Effector memory CD4-positive, alpha-beta T cell (primary cell): ENCODE results near the gene SIL1.

ENCODE experiments used
- DNase-seq, 3 donors: peaks; one replicate each; pipeline ENCODE4 v3.0.0-alpha.2; 2020
- H3K27ac ChIP-seq: 2 replicates; pipeline ENCODE4 v1.7.0; 2013; ENCODE audit warnings: mild to moderate bottlenecking, low read length, moderate library complexity; ENCODE audit not compliant: insufficient read depth, poor library complexity, severe bottlenecking
- H3K27me3 ChIP-seq: replicated peaks from 2 replicates; pipeline ENCODE4 v1.7.0; 2013; ENCODE audit warnings: mild to moderate bottlenecking, low read length; ENCODE audit not compliant: insufficient read depth, control insufficient read depth, poor library complexity, severe bottlenecking
- H3K36me3 ChIP-seq: 2 replicates; pipeline ENCODE4 v1.7.0; 2013; ENCODE audit warnings: mild to moderate bottlenecking, low read length, moderate library complexity; ENCODE audit not compliant: control insufficient read depth, insufficient read depth
- H3K4me1 ChIP-seq: 2 replicates; pipeline ENCODE4 v1.7.0; 2013; ENCODE audit warnings: low read length, mild to moderate bottlenecking; ENCODE audit not compliant: control insufficient read depth, insufficient read depth, poor library complexity, severe bottlenecking
- H3K4me3 ChIP-seq: 2 replicates; pipeline ENCODE4 v1.7.0; 2013; ENCODE audit warnings: low read length, low read depth, mild to moderate bottlenecking; ENCODE audit not compliant: insufficient read depth, poor library complexity, severe bottlenecking
- H3K9me3 ChIP-seq: 2 replicates; pipeline ENCODE4 v1.7.0; 2013; ENCODE audit warnings: mild to moderate bottlenecking, low read length, moderate library complexity; ENCODE audit not compliant: control insufficient read depth

The SIL1 gene

DNA sequence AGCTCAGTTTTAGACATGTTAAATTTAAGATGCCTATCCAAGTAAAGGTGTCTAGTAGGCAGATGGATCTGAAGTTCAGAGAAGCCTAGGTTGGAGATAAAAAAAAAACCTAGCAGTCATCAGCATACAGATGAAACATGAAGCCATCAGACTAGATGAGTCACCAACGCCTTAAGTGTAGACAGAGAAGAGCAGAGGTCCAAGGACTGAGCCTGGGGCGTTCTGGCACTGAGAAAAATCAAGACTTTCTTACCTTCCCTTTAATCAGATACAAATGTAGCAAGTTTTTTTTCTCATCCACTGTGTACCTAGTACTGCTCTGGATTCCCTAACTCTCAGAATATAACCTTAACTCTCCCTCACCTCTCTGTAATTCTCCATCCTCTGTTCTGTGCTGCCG, 97.3 kb downstream of the SIL1 start:
- Histone ChIP-seq H3K27ac (no peak overlapping the region), H3K4me3 (no peak overlapping the region), H3K36me3 (no peaks in the 10 kb centered on the region)

DNA sequence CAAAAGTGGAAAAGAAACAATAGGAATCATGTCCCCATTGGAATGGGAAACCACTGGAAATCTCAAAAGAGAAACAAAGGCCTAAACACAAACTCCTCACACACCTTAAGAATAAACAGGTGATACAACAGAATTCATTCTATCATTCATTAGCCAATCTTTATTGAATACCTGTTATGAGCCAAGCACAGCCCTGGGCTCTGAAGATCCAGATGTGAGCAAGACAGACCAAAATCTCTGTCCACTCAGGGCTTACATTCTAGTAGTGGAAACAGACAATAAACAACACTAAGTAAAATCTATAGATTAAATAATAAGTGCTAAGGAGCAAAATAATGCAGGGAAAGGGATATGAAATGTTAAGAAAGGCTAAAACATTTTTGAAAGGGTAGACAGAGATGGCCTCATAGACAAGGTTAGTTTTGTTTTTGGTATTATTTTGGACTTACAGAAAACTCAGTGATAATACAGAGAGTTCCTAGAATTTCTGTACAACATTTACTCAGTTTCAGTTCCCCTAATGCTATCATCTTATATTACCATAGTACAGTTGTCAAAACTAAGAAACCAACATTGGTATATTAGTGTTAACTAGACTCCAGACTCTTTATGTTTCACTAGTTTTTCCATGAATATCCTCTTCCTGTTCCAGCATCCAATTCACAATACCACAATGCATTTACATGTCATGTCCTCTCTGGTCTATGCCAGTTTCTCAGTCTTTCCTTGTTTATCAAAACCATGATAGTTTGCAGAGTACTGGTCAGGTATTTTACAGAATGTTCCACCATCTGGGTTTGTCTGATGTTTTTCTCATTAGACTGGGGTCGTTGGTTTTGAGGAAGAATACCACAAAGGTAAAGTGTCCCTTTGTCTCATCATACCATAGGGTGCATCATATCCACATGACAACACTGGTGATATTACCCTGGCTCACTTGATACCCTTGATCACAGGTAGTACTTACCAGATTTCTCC, 103.7 kb downstream of the SIL1 start:
- no peak overlapping the region for H3K4me3 ChIP-seq
- no peaks in the 10 kb centered on the region for H3K36me3 ChIP-seq
- H3K27ac ChIP-seq = no peak overlapping the region
- no peaks in the 10 kb centered on the region for H3K4me1 ChIP-seq
- no peaks in the 10 kb centered on the region for H3K9me3 ChIP-seq
- DNase-seq = no peak
- no peaks in the 10 kb centered on the region for H3K27me3 ChIP-seq

More for the DNA sequence above, 97.3 kb downstream of the SIL1 start:
- no peaks in the 10 kb centered on the region for H3K4me1 ChIP-seq
- no peak for DNase-seq
- H3K9me3 ChIP-seq = no peaks in the 10 kb centered on the region
- H3K27me3 ChIP-seq = no peaks in the 10 kb centered on the region

DNA sequence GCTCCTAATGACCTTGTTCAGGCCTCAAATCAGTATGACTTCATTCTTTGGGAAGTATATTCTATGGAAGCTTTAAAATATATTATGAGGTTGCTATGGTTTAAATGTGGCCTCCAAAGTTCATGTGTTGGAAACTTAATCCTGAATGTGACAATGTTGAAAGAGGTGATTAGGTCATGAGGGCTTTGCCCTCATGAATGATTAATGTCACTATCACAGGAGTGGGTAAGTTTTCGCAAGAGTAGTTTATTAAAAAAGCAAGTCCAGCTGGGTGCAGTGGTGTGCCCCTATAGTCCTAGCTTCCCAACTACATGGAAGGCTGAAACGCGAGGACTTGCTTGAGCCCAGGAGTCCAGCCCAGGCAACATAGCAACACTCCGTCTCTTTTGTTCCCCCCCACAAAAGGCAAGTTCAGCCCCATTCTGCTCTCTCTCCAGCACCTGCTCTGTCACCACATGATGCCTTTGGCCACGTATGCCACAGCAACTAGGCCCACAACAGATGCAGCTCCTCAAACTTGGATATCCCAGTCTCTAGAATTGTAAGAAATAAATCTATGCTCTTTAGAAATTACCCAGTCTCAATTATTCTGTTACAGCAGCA, 105.3 kb downstream of the SIL1 start:
- DNase-seq = no peak
- Histone ChIP-seq H3K27me3 (no peaks in the 10 kb centered on the region), H3K9me3 (no peaks in the 10 kb centered on the region), H3K4me1 (no peaks in the 10 kb centered on the region), H3K27ac (no peak overlapping the region), H3K4me3 (no peak overlapping the region), H3K36me3 (no peaks in the 10 kb centered on the region)

DNA sequence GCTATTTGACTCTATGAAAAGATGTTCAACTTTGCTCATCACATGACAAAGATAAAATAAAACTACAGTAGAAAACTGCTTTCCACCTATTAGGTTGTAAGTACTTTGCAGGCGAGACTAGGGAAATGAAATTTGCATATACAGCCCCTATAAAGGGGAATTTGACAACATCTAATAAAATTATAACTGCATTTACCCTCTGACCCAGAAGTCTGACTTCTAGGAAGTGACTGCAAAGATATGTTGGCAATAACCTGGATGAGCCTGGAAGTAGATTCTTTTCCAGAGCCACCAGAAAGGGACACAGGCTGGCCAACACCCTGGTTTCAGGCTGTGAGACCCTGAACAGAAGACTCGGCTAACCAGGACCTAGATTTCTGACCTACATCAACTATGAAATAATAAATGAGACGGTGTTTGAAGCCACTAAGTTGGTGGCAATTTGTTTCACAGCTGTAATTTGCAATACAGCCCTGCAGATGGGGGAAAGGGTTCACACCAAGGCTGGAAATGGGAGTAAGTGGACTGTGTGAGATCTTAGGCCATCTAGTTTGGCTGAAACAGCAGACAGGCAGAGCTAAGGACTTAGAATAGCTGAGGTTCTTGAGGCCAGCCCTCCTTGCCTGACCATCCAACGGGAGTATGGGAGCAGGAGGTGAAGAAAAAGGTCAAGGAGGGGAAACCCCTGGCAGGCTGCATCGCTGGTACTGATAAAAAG, 106.6 kb downstream of the SIL1 start:
- no peak overlapping the region for H3K27ac ChIP-seq
- no peaks in the 10 kb centered on the region for H3K4me1 ChIP-seq
- H3K36me3 ChIP-seq = no peaks in the 10 kb centered on the region
- no peak for DNase-seq
- no peaks in the 10 kb centered on the region for H3K27me3 ChIP-seq
- H3K9me3 ChIP-seq = no peaks in the 10 kb centered on the region
- no peak overlapping the region for H3K4me3 ChIP-seq

DNA sequence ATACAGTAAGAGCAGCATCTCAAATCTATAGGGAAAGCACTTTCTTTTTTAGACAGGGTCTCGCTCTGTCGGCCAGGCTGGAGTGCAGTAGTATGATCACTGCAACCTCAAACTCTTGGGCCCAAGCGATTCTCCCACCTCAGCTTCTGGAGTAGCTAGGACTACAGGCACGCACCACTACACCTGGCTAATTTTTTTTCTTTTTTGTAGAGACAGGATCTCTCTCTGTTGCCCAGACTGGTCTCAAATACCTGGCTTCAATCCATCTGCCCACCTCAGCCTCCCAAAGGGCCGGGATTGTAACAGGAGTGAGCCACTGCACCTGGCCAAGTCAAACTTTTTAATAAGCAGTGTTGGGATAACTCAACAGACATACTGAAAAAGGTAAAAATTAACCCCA, 107.6 kb downstream of the SIL1 start:
- Histone ChIP-seq H3K4me3 (no peak overlapping the region), H3K27ac (no peak overlapping the region), H3K9me3 (no peaks in the 10 kb centered on the region), H3K36me3 (no peaks in the 10 kb centered on the region), H3K4me1 (no peaks in the 10 kb centered on the region), H3K27me3 (no peaks in the 10 kb centered on the region)
- no peak for DNase-seq

DNA sequence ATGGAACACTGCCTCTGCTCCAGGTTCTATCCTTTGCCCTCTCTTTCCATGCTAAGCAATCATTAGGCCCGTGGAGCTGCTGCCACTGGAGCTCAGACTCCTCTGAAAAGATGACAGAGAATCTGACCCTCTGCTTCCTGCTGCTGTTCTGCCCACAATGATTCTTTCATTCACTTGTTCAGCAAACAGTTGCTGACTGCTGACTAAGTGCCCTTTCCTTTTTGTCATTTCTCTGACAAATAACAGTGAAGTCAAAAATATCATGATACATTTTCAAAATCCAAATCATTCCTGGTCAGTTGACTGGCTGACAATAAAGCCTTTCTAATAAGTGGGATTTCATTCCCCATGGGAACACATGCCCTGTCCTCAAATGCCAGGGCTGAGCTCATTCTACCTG, 110.1 kb downstream of the SIL1 start:
- Histone ChIP-seq H3K4me3 (no peak overlapping the region), H3K27ac (no peak overlapping the region), H3K36me3 (no peaks in the 10 kb centered on the region), H3K9me3 (no peaks in the 10 kb centered on the region), H3K4me1 (no peaks in the 10 kb centered on the region), H3K27me3 (no peaks in the 10 kb centered on the region)
- no peak for DNase-seq

DNA sequence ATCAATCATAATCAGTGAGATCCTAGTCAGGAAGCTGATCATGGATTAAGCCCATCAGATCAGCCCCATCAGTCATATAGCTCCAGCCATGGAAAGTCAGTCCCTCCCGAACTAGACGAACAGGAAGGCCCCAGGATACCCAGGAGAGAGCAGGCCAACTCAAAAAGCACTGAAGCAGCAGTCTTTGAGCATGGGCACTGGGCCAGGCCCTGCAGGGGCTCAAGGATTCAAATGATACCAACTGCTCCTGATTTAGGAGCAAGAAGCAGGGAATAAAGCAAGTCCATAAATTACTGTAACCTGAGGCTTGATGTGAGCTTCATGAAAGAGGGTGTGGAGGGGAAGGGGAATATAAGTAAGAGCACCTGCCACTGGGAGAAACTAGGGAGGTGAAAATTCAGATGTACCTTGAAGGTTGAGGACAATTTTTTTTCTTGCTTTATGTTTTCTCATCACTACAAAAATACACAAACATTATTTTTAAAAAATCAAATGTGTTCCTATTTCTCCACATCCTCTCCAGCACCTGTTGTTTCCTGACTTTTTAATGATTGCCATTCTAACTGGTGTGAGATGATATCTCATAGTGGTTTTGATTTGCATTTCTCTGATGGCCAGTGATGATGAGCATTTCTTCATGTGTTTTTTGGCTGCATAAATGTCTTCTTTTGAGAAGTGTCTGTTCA, 115.2 kb downstream of the SIL1 start:
- Histone ChIP-seq H3K4me1 (no peaks in the 10 kb centered on the region), H3K9me3 (no peaks in the 10 kb centered on the region), H3K27me3 (no peaks in the 10 kb centered on the region), H3K27ac (no peak overlapping the region), H3K36me3 (no peaks in the 10 kb centered on the region), H3K4me3 (no peak overlapping the region)
- DNase-seq = no peak

DNA sequence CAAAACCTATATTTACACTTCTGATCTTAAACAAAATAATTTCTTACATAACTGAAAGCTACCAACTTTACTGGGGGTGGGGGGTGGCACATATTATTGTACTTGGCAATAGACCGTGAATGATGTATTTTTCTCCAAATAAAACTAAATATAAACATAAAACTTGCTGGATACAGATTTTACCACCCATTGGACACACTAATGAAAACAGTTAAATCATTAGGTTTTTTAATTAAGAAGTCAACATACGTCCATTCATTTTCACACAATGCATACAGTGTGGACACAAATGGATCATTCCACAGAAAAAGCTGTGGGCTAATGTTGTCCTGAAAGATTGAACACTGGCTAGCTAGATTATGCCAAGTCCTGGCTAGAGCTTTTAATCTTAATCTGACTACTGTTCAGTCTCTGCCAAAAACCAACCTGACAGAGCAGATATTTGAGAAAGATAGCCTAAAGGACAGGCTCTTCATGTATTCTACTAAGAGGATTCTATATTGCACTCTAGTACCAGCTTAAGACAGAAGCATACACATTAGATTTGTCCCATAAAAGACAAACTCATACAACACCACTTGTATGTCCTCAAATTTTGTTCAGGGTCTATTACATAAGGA, 118.1 kb downstream of the SIL1 start:
- Histone ChIP-seq H3K27ac (no peak overlapping the region), H3K9me3 (no peaks in the 10 kb centered on the region), H3K27me3 (no peaks in the 10 kb centered on the region), H3K4me1 (no peaks in the 10 kb centered on the region), H3K4me3 (no peak overlapping the region), H3K36me3 (no peaks in the 10 kb centered on the region)
- no peak for DNase-seq

DNA sequence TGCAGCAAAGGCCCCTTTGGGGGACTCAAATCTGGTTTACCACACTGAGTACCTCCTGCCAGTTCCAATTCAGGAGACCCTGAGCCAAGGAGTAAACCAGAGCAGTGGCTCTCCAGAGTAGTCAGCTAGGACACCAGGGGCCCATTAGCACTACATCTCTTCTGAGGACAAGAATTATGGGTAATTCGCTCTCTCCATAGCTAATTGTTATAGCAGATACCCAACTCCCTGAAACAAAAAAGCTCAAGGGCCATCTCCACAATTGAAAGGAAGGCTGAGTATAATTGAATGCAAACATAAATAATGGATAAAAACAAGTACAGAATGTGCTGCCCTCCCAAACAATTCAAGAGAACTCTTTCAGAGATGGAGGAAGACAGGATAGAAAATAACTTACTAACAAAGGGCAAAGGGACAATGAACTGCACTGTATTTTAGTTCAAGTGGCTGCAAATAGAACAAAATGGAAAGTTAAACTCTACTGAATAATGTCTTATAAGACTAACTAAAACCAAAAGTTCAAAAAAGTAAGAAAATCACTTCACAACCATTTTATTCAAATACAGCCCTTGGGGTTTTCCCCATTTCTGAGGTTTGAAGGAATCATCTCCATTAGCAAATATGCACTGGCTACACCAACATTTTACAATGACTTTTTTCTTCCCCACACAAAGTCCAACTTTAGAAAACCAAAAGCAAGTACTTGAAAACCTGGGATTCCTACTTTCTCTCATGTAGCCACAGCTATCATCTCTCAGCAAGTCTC, 118.8 kb downstream of the SIL1 start:
- no peaks in the 10 kb centered on the region for H3K27me3 ChIP-seq
- H3K4me1 ChIP-seq = no peaks in the 10 kb centered on the region
- DNase-seq = no peak
- H3K9me3 ChIP-seq = no peaks in the 10 kb centered on the region
- H3K4me3 ChIP-seq = no peak overlapping the region
- H3K27ac ChIP-seq = no peak overlapping the region
- no peaks in the 10 kb centered on the region for H3K36me3 ChIP-seq
